PC-3 (cell line): ENCODE results near the gene MLLT10. TPM values are rescaled to one million over a fixed set of nuclear protein-coding genes. Genes with fewer than 3 reads are reported as not detected.

Experiments used
- ATAC-seq: fragments of 200-7000 bp; cut with Tn5 transposase; 2 replicates; pipeline ENCODE4 v1.9.1; 2020; ENCODE audit warnings: mild to moderate bottlenecking, moderate library complexity
- BruUV-seq: library from RNA; stranded (reverse); fragments of 400-500 nt; replicated peaks from 2 replicates; lab custom pipeline; 2021; lab: Mats Ljungman, UMichigan
- CTCF ChIA-PET: fragments of 300-600 bp; sonication (Branson Sonifier 250); formaldehyde crosslinking; loops from one replicate; lab custom pipeline; 2022; ENCODE audit warnings: antibody characterized with exemption; lab: Charles Lee
- POLR2A ChIA-PET: fragments of 300-600 bp; sonication (Branson Sonifier 250); formaldehyde crosslinking; loops from one replicate; lab custom pipeline; 2022; ENCODE audit warnings: antibody characterized with exemption; ENCODE audit not compliant: unreplicated experiment; lab: Charles Lee
- DNase-seq: peaks from one replicate; pipeline ENCODE4 v3.0.0-alpha.2; 2015
- H2AFZ ChIP-seq: fragments of 300-600 bp; sonication (generic); 2 replicates; pipeline ENCODE4 v1.6.0; 2016; ENCODE audit warnings: antibody characterized with exemption, low read length
- H3F3A ChIP-seq: fragments of 300-600 bp; sonication (generic); one replicate; pipeline ENCODE4 v1.6.0; 2017; ENCODE audit warnings: antibody characterized with exemption, low read length, control low read depth, mild to moderate bottlenecking; ENCODE audit not compliant: unreplicated experiment
- H3K27ac ChIP-seq: fragments of 300-600 bp; sonication (generic); 2 replicates; pipeline ENCODE4 v1.5.1; 2016; ENCODE audit warnings: mild to moderate bottlenecking, low read length
- H3K27me3 ChIP-seq: fragments of 300-600 bp; sonication (generic); 2 replicates; pipeline ENCODE4 v1.6.1; 2016; ENCODE audit warnings: low read length, mixed read lengths
- H3K36me3 ChIP-seq: fragments of 300-600 bp; sonication (generic); 2 replicates; pipeline ENCODE4 v1.6.1; 2016; ENCODE audit warnings: low read depth, mixed run types, low read length, mixed read lengths
- H3K4me1 ChIP-seq: fragments of 300-600 bp; sonication (generic); 2 replicates; pipeline ENCODE4 v1.5.1; 2016; ENCODE audit warnings: low read length; ENCODE audit not compliant: insufficient read depth
- H3K4me2 ChIP-seq: fragments of 300-600 bp; sonication (generic); 2 replicates; pipeline ENCODE4 v1.6.0; 2016; ENCODE audit warnings: low read length
- H3K4me3 ChIP-seq: fragments of 300-600 bp; sonication (generic); 2 replicates; pipeline ENCODE4 v1.5.1; 2016; ENCODE audit warnings: mild to moderate bottlenecking, low read length, mixed read lengths
- H3K79me2 ChIP-seq: fragments of 300-600 bp; sonication (generic); 2 replicates; pipeline ENCODE4 v1.6.1; 2017; ENCODE audit warnings: low read length, mixed read lengths
- H3K9ac ChIP-seq: fragments of 300-600 bp; sonication (generic); 2 replicates; pipeline ENCODE4 v1.6.0; 2016; ENCODE audit warnings: mild to moderate bottlenecking, low read length
- H3K9me2 ChIP-seq: fragments of 300-600 bp; sonication (generic); replicated peaks from 2 replicates; pipeline ENCODE4 v1.6.1; 2016; ENCODE audit warnings: mixed run types, low read length, mixed read lengths
- H3K9me3 ChIP-seq: fragments of 300-600 bp; sonication (generic); 2 replicates; pipeline ENCODE4 v1.6.1; 2016; ENCODE audit warnings: low read length, mixed read lengths
- H4K20me1 ChIP-seq: fragments of 300-600 bp; sonication (generic); 2 replicates; pipeline ENCODE4 v1.6.1; 2016; ENCODE audit warnings: low read length, mixed read lengths
- EZH2 ChIP-seq: fragments of 300-600 bp; sonication (generic); IDR thresholded peaks from one replicate; pipeline ENCODE4 v1.6.1; 2017; ENCODE audit warnings: antibody characterized with exemption, mild to moderate bottlenecking, low read length; ENCODE audit not compliant: unreplicated experiment
- EZH2phosphoT487 ChIP-seq: fragments of 300-600 bp; sonication (generic); IDR thresholded peaks from 2 replicates; pipeline ENCODE4 v1.6.1; 2018; ENCODE audit warnings: mild to moderate bottlenecking, antibody characterized with exemption, low read length, borderline replicate concordance
- intact Hi-C: fragments of 100-400 bp; cut with micrococcal nuclease; formaldehyde crosslinking; loops from 2 replicates; pipeline ENCODE4 v1.9.0; 2023
- total RNA-seq: library from RNA; depleted of rRNA; stranded (reverse); fragments of >200 nt; gene quantifications from 2 replicates; pipeline ENCODE4 v1.2.3, GENCODE V29; 2014
- TF ChIP-seq, protein P1 (sequence below): fragments of 300-600 bp; sonication (generic); conservative IDR thresholded peaks from 2 replicates; pipeline ENCODE4 v1.5.1; 2017; ENCODE audit warnings: antibody characterized with exemption, low read depth, mild to moderate bottlenecking, low read length

The MLLT10 gene
- total RNA-seq, 1 experiment from 2014 or later, result 32.5 TPM

DNA sequence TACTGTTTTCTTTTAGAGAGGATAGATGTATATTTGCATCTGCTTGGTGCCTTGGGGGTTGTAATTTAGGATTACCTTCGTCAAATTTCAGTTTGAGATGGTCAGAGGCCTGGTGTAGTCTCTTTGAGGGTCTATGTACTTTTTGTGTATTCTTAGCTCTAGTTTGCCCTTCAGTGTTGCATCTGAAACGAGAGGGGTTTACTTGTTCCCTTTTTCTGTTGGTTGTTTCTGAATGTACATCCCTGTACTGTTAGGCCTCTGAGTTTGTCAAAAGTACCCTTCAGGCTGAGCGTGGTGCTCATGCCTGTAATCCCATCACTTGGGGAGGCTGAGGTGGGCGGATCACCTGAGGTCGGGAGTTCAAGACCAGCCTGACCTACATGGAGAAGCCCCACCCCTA lies 60.0 kb downstream of the MLLT10 start:
- no peak overlapping the region for H2AFZ ChIP-seq
- no peaks in the 10 kb centered on the region for H3K4me1 ChIP-seq
- intact Hi-C loops, result no loop called here
- TF ChIP-seq, protein P1, sequence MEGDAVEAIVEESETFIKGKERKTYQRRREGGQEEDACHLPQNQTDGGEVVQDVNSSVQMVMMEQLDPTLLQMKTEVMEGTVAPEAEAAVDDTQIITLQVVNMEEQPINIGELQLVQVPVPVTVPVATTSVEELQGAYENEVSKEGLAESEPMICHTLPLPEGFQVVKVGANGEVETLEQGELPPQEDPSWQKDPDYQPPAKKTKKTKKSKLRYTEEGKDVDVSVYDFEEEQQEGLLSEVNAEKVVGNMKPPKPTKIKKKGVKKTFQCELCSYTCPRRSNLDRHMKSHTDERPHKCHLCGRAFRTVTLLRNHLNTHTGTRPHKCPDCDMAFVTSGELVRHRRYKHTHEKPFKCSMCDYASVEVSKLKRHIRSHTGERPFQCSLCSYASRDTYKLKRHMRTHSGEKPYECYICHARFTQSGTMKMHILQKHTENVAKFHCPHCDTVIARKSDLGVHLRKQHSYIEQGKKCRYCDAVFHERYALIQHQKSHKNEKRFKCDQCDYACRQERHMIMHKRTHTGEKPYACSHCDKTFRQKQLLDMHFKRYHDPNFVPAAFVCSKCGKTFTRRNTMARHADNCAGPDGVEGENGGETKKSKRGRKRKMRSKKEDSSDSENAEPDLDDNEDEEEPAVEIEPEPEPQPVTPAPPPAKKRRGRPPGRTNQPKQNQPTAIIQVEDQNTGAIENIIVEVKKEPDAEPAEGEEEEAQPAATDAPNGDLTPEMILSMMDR, result no peak
- TF ChIP-seq EZH2phosphoT487 (no peak), EZH2 (no peak)
- ATAC-seq (no peak), DNase-seq (no peak)
- no peaks in the 10 kb centered on the region for H4K20me1 ChIP-seq
- ChIA-PET POLR2A (no interaction called here), CTCF (no interaction called here)
- no peaks in the 10 kb centered on the region for H3K9me3 ChIP-seq
- H3F3A ChIP-seq, result no peaks in the 10 kb centered on the region
- no peak overlapping the region for H3K27ac ChIP-seq
- no TSS peak for BruUV-seq
- no peaks in the 10 kb centered on the region for H3K36me3 ChIP-seq
- no peak overlapping the region for H3K4me3 ChIP-seq
- H3K79me2 ChIP-seq, result peaks cover 32% of the 10 kb centered on the region
- no peak overlapping the region for H3K9ac ChIP-seq
- no peaks in the 10 kb centered on the region for H3K9me2 ChIP-seq
- H3K27me3 ChIP-seq, result no peaks in the 10 kb centered on the region
- no peak overlapping the region for H3K4me2 ChIP-seq

DNA sequence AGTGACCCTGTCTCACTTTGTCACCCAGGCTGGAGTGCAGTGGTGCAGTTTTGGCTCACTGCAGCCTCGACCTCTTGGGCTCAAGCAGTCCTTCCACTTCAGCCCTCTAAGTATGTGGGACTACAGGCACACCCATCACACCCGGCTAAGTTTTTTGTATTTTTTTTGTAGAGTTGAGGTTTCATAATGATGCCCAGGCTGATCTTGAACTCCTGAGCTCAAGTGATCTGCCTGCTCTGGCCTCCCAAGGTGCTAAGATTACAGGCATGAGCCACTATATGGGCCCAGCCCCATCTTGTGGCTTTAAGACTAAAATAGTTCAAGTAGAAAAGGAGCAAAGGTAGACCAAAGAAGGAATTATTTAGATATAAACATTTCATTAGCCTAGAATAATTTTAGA lies 65.5 kb downstream of the MLLT10 start:
- no peak for DNase-seq
- no peaks in the 10 kb centered on the region for H3K36me3 ChIP-seq
- no peak overlapping the region for H3K9ac ChIP-seq
- TF ChIP-seq EZH2 (no peak), EZH2phosphoT487 (no peak)
- TF ChIP-seq, protein P1, result no peak
- ChIA-PET CTCF (no interaction called here), POLR2A (no interaction called here)
- H3K27ac ChIP-seq, result no peak overlapping the region
- no peak overlapping the region for H2AFZ ChIP-seq
- no peak overlapping the region for H3K4me2 ChIP-seq
- H4K20me1 ChIP-seq, result no peaks in the 10 kb centered on the region
- intact Hi-C loops, result no loop called here
- ATAC-seq, result no peak
- no peak overlapping the region for H3K4me3 ChIP-seq
- H3F3A ChIP-seq, result no peaks in the 10 kb centered on the region
- H3K27me3 ChIP-seq, result no peaks in the 10 kb centered on the region
- peaks cover 12% of the 10 kb centered on the region; the same call in 1 of the 2 replicates for H3K79me2 ChIP-seq
- H3K4me1 ChIP-seq, result no peaks in the 10 kb centered on the region
- H3K9me2 ChIP-seq, result no peaks in the 10 kb centered on the region
- no peaks in the 10 kb centered on the region for H3K9me3 ChIP-seq
- BruUV-seq, result no TSS peak

DNA sequence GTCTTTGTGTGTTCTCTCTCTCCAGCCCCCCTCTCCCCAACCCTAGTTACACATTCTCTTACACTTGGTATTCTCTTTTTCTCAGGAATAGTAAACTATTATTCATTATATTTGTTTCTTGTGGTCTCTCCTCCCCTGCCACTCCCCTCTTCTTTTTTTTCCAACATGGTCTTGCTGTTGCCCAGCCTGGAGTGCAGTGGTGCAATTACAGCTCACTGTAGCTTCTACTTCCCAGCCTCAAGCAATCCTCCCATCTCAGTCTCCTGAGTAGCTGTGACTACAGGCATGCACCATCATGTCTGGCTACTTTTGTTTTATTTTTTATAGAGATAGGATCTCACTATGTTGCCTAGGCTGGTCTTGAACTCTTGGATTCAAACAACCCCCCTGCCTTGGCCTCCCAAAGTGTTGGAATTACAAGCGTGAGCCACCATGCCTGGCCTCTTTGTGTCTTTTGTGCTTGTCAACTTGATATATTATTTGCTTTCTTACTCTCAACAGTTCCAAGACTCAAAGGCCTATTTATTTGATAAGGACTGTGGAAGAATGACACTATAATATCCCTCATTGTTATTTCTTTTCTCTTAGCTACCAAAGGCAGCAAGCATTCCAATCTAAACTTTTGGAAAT lies 66.9 kb downstream of the MLLT10 start:
- intact Hi-C loops, result no loop called here
- ChIA-PET CTCF (no interaction called here), POLR2A (no interaction called here)
- no peak overlapping the region for H3K9ac ChIP-seq
- no TSS peak for BruUV-seq
- H3K4me1 ChIP-seq, result no peaks in the 10 kb centered on the region
- no peak overlapping the region for H3K4me3 ChIP-seq
- no peak overlapping the region for H3K4me2 ChIP-seq
- no peaks in the 10 kb centered on the region for H3F3A ChIP-seq
- H4K20me1 ChIP-seq, result no peaks in the 10 kb centered on the region
- H3K27me3 ChIP-seq, result no peaks in the 10 kb centered on the region
- H3K36me3 ChIP-seq, result no peaks in the 10 kb centered on the region
- H3K9me2 ChIP-seq, result no peaks in the 10 kb centered on the region
- H3K79me2 ChIP-seq, result 0 out of 2 replicates have a peak, but pooled peaks cover 9% of the 10 kb centered on the region
- no peak overlapping the region for H3K27ac ChIP-seq
- TF ChIP-seq, protein P1, result no peak
- no peak for TF ChIP-seq EZH2phosphoT487
- TF ChIP-seq EZH2, result no peak
- H3K9me3 ChIP-seq, result no peaks in the 10 kb centered on the region
- DNase-seq (no peak), ATAC-seq (no peak)
- H2AFZ ChIP-seq, result no peak overlapping the region
